Raji (cell line): Measurements from ENCODE around the gene EOGT.

Source experiments
- POLR2A ChIP-seq: IDR thresholded peaks from 2 replicates; pipeline ENCODE4 v1.6.1; 2011; ENCODE audit warnings: low read depth, low read length, control low read depth; ENCODE audit not compliant: insufficient read depth

Gene EOGT

GRCh38 chr3:69013253-69014021, at the start of gene EOGT:
TSS of gene EOGT (minus strand) at chr3:69013684. CDS start at chr3:69009846, 3,838 bp downstream.
- 0 out of 2 replicates have a peak, but pooled peaks have one; percentile 27 for TF ChIP-seq POLR2A

GRCh38 chr3:69059688-69060087, 46.2 kb upstream of the EOGT start:
- no peak for TF ChIP-seq POLR2A

DNA sequence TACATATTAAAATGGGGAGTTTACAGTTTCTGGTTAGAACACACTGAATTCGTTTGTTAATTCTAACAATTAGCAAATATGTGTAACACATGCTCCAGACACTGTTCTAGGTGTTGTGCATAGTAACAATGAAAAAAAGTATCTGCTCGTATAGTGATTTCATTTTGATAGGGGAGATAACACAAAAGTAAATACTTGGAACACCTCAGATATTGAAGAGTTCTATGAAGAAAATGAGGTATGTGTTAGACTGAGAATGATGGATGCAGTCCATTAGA, 45.4 kb upstream of the EOGT start:
- no peak for TF ChIP-seq POLR2A

GRCh38 chr3:69058180-69058946, 44.9 kb upstream of the EOGT start:
- no peak for TF ChIP-seq POLR2A

DNA sequence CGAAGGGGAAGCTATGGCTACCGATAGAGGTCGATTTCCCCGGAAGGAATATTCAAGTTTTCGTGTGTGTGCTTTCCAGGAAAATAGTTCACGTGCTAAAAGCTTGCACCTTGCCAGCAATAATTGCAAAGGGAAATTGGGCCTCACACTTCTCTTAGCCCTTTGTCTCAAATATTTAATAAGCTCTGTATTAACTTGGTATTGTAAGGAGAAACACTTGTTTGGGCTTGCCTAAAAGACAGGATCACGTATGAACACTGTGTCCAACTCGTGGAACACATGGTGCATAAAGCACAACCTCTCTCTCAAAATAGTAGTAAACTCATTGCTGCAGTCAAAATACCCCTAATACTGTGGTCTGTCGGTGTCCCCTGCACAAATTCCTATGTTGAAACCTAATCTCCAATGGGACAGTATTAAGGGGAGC, 39.0 kb upstream of the EOGT start:
- no peak; the same call in 1 of the 2 replicates for TF ChIP-seq POLR2A

DNA sequence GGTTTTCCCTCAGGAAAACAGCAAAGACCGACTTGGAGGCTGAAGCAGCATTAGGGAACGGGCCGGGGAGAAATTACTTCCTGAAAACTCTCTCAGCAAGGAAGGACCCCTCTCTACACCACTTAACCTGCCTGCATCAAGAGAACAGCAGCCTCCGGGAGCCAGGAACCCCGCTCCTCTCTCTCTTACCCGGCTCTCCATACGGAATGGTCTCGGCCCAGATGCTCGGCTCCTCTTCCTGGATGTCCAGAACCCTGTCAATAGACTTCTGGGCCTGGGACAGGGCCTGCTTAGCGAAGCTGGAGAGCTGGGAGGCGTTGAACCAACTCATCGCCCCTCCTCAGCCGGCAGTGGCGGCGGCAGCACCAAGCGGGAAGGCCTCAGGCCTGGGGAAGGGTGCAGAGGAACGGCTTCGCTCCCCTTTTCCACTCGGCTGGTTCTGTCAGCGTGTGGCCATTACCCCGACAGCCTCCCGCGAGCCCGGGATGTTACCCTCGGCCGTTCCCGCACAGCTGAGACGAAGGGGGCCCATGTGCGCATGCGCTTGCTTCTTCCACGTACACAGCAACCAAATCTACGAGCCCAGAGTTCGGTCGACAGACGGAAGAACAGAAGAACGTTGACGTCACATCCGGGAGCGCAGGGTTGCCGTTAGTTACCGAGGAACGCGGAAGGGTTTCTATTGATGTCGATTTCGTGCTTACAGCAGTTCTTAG, 38.4 kb upstream of the EOGT start, which contains the start of gene TMF1:
Gene TMF1, minus strand, starts transcription at position 578 of the 716 bp plus-strand sequence. Its CDS starts 247 bp downstream, at position 331.
- TF ChIP-seq POLR2A, result peak; percentile 72

- TF ChIP-seq POLR2A, result no peak
Observed at GRCh38 chr3:69048990-69049389, 35.5 kb upstream of the EOGT start.

- TF ChIP-seq POLR2A, result no peak
Observed at GRCh38 chr3:69044608-69045007, 31.1 kb upstream of the EOGT start.

- no peak for TF ChIP-seq POLR2A
Observed at GRCh38 chr3:69033470-69033869, 20.0 kb upstream of the EOGT start.

DNA sequence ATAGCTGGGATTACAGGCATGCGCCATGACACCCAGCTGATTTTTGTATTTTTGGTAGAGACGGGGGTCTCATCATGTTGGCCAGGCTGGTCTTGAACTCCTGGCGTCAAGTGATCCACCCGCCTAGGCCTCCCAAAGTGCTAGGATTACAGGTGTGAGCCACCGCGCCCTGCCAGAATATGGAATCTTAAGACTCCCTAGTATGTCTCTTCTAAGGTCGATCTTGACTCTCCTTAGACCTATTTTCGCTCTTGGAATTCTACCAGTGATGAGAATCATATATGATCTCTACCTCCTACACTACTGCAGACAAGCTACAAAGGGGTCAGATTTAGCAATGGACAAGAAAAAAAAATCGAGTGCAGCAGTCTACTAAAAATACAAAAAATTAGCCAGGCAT, 19.3 kb upstream of the EOGT start:
- TF ChIP-seq POLR2A, result no peak

DNA sequence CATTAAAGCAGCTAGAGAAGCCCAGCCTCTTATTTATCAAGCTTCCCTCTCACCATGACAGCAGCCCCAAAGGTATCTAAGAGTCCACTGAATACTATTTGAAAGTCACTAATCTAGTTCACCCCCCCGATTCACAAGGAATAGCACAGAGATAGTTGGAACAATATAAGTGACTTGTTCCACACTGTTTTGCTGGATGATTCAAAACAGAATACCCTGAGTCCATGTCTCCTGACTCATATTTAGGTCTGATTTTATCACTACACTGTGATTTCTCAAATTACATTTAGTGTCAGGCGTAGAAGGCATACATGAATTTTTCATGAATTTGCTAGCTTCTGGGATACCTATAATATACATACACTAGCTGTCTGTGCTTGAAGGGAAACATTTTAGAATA, 18.7 kb upstream of the EOGT start:
- no peak for TF ChIP-seq POLR2A

GRCh38 chr3:69031635-69032034, 18.2 kb upstream of the EOGT start:
- no peak for TF ChIP-seq POLR2A

- no peak for TF ChIP-seq POLR2A
Observed at GRCh38 chr3:69020857-69021256, 7.4 kb upstream of the EOGT start.

DNA sequence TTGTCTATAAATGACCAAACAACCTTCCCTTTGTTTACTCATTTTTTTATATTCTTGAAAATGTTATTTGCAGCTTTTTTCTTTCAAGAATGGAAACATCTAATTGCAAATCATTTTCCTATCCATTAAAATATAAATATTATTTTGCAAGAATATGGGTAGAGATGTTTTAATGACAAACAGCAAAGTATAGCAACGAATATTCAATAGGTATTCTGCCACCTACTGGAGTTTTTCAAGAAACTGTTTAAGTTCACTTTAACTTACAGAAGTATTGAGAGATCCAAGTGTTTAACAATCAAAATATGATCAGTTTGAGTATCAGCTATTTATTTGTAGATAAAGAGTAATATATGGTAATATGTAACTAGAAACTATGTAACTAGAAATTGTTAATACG, 6.9 kb upstream of the EOGT start:
- no peak for TF ChIP-seq POLR2A

GRCh38 chr3:69016901-69017300, 3.4 kb upstream of the EOGT start:
- TF ChIP-seq POLR2A, result no peak

GRCh38 chr3:69016102-69016501, 2.6 kb upstream of the EOGT start:
- no peak for TF ChIP-seq POLR2A
